ENCODE measurements around the gene ZNF213. TPM values are rescaled to one million over a fixed set of nuclear protein-coding genes. Genes with fewer than 3 reads are reported as not detected.

ZNF213 gene
- total and polyA plus RNA-seq, 8 donors, result 5.0 to 8.8 (median 6.7) TPM

DNA sequence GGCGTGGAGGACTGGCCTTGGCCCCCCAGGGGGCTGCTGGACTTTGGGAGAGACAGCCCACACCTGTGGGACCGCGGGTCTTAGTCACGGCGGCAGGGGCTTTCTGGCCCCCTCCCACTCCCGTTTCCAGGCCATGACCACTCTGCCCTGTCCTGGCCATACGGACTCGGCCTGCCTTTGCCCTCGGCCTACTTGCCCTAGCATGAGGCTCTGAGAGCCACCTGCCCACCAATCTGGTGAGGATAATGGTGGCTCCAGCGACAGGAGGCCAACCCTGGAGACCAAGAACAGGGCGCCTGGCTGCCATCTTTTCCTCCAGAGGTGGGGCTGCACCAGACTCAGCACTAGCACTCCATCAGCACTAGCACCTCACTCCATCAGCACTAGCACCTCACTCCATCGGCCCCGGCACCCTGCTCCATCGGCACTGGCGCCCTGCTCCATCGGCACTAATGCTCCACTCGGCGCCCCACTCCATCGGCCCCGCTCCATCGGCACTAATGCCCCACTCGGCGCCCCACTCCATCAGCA is 7.0 kb downstream of the ZNF213 start:
- WGBS, 2 donors, result 96 to 97% methylated on average over 22 to 23 of the region's 23 CpGs
- no peak for FAIRE-seq
- ATAC-seq, result no peak

GRCh38 chr16:3142327-3142726 is 7.5 kb downstream of the ZNF213 start:
- H3K36me3 ChIP-seq, result peaks cover 0 to 10% (median 4%) of the 10 kb centered on the region in 3 donors
- WGBS, 2 donors, result 95 to 97% methylated on average over 22 of the region's 22 CpGs

More for the DNA sequence above, 7.0 kb downstream of the ZNF213 start:
- H3K27me3 ChIP-seq, result no peaks in the 10 kb centered on the region
- no peaks in the 10 kb centered on the region for H3K9me3 ChIP-seq
- intact Hi-C loops (cut with DNase I), result no loop called here
- H3K4me3 ChIP-seq, result no peak overlapping the region
- peak in 1 of 6 donors; percentile 67 for DNase-seq
- peaks cover 0 to 10% (median 4%) of the 10 kb centered on the region in 3 donors for H3K36me3 ChIP-seq
- no peak overlapping the region for H3K27ac ChIP-seq
- TF ChIP-seq CTCF (IDR thresholded peaks at IDR 0.05), result no peak
- H3K4me1 ChIP-seq, result no peaks in the 10 kb centered on the region

DNA sequence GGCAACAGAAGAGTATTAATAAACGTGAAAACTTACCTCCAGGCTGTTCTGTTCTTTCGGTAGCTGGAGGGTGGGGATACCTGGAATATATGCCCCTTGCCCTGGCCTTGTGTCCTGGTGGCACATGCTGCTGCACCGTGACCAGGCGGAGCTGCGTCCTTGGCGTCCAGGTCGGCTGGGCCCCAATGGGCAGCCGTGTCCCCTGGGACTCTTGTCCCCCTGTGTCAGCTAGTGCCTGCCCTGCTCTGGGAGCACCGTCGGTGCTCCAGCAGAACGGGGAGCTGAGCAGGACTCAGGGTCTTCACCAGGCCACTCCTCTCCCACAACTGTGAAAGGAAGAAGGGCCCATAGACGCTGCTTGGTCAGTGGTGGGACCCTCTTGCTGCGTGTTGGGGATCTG is 7.9 kb downstream of the ZNF213 start:
- H3K9me3 ChIP-seq, result no peaks in the 10 kb centered on the region
- intact Hi-C loops (cut with DNase I), result no loop called here
- no peaks in the 10 kb centered on the region for H3K27me3 ChIP-seq
- DNase-seq, result peak in 1 of 6 donors; percentile 49
- no peaks in the 10 kb centered on the region for H3K4me1 ChIP-seq
- no peak for ATAC-seq
- no peak for TF ChIP-seq CTCF (IDR thresholded peaks at IDR 0.05)
- no peak overlapping the region for H3K27ac ChIP-seq
- no peak overlapping the region for H3K4me3 ChIP-seq
- WGBS, 2 donors, result 84 to 92% methylated on average over 13 of the region's 13 CpGs
- H3K36me3 ChIP-seq, result peaks cover 0 to 10% (median 4%) of the 10 kb centered on the region in 3 donors
- FAIRE-seq, result no peak

More at GRCh38 chr16:3142327-3142726, 7.5 kb downstream of the ZNF213 start:
- no peak for TF ChIP-seq CTCF (IDR thresholded peaks at IDR 0.05)
- intact Hi-C loops (cut with DNase I), result no loop called here
- DNase-seq (peak in 1 of 6 donors; percentile 64), ATAC-seq (no peak), FAIRE-seq (no peak)
- Histone ChIP-seq H3K4me1 (no peaks in the 10 kb centered on the region), H3K9me3 (no peaks in the 10 kb centered on the region), H3K27ac (no peak overlapping the region), H3K27me3 (no peaks in the 10 kb centered on the region), H3K4me3 (no peak overlapping the region)

DNA sequence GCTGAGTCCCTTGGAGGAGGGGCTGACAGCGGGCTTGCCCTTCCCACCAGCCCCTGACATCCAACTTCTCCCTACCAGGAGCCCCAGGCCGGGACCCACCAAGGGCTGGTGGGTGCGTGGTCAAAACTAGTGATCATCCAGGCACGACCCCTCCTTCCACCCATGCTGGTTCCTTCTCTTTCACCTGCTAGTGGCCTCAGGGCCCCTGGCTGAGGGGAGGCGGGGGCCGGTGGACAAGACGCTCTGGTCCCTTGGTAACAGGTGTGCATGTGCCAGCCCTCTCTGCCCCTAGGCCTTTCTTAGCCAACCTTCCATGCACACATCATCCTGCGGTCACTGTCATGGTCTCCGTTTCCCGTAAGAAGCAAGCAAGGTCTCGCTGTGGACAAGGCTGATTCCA is 8.4 kb downstream of the ZNF213 start:
- no peak for TF ChIP-seq CTCF (IDR thresholded peaks at IDR 0.05)
- intact Hi-C loops (cut with DNase I), result no loop called here
- no peaks in the 10 kb centered on the region for H3K27me3 ChIP-seq
- no peak overlapping the region for H3K27ac ChIP-seq
- ATAC-seq (no peak), DNase-seq (no peak), FAIRE-seq (no peak)
- H3K4me1 ChIP-seq, result no peaks in the 10 kb centered on the region
- no peaks in the 10 kb centered on the region for H3K9me3 ChIP-seq
- 90 to 91% methylated on average over 10 to 11 of the region's 11 CpGs for WGBS, 2 donors
- peaks cover 0 to 10% (median 4%) of the 10 kb centered on the region in 3 donors for H3K36me3 ChIP-seq
- H3K4me3 ChIP-seq, result no peak overlapping the region

GRCh38 chr16:3143598-3144320 is 8.9 kb downstream of the ZNF213 start:
- H3K27ac ChIP-seq, result no peak overlapping the region
- H3K4me1 ChIP-seq, result no peaks in the 10 kb centered on the region
- ATAC-seq (peak in 1 of 4 donors; percentile 6), DNase-seq (peak in 1 of 6 donors; percentile 76), FAIRE-seq (no peak)
- peaks cover 0 to 10% (median 4%) of the 10 kb centered on the region in 3 donors for H3K36me3 ChIP-seq
- 55 to 66% methylated on average over 19 to 23 of the region's 23 CpGs for WGBS, 2 donors
- H3K9me3 ChIP-seq, result no peaks in the 10 kb centered on the region
- H3K4me3 ChIP-seq, result no peak overlapping the region
- no peaks in the 10 kb centered on the region for H3K27me3 ChIP-seq
- intact Hi-C loops (cut with DNase I), result no loop called here
- TF ChIP-seq CTCF (IDR thresholded peaks at IDR 0.05), result no peak

All from pancreas (tissue), 10 donors.